ENCODE results near the gene VWA5A. TPM values are rescaled to one million over a fixed set of nuclear protein-coding genes. Genes with fewer than 3 reads are reported as not detected.

The VWA5A gene
- total RNA-seq, 4 donors from 2014 or later = 14.1 to 46.1 (median 20.4) TPM

DNA sequence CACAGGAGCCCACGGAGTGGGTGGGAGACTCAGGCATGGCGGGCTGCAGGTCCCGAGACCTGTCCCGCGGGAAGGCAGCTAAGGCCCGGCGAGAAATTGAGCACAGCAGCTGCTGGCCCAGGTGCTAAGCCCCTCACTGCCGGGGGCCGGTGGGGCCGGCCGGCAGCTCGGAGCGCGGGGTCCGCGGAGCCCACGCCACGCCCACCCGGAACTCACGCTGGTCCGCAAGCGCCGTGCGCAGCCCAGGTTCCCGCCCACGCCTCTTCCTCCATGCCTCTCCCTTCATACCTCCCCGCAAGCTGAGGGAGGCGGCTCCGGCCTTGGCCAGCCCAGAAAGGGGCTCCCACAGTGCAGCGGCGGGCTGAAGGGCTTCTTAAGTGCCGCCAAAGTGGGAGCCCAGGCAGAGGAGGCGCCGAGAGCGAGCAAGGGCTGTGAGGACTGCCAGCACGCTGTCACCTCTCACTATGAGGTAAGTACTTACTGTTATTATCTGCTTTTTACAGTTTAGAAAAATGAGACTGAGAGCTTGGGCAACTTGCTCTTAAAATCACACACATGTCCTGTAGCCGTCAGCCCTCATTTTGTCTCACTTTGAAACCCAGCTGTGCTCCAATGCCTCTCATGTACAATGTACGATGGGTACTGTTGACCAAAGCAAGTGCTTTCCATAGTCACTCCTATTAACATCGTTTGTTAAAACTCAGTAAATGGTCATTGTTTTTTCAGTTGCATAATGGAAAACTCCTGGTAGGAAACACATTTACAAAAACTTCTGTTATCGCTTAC, 55.7 kb downstream of the VWA5A start:
- TF ChIP-seq, protein P1, sequence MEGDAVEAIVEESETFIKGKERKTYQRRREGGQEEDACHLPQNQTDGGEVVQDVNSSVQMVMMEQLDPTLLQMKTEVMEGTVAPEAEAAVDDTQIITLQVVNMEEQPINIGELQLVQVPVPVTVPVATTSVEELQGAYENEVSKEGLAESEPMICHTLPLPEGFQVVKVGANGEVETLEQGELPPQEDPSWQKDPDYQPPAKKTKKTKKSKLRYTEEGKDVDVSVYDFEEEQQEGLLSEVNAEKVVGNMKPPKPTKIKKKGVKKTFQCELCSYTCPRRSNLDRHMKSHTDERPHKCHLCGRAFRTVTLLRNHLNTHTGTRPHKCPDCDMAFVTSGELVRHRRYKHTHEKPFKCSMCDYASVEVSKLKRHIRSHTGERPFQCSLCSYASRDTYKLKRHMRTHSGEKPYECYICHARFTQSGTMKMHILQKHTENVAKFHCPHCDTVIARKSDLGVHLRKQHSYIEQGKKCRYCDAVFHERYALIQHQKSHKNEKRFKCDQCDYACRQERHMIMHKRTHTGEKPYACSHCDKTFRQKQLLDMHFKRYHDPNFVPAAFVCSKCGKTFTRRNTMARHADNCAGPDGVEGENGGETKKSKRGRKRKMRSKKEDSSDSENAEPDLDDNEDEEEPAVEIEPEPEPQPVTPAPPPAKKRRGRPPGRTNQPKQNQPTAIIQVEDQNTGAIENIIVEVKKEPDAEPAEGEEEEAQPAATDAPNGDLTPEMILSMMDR (IDR thresholded peaks at IDR 0.05; ENCODE audit: low read depth) = no peak

DNA sequence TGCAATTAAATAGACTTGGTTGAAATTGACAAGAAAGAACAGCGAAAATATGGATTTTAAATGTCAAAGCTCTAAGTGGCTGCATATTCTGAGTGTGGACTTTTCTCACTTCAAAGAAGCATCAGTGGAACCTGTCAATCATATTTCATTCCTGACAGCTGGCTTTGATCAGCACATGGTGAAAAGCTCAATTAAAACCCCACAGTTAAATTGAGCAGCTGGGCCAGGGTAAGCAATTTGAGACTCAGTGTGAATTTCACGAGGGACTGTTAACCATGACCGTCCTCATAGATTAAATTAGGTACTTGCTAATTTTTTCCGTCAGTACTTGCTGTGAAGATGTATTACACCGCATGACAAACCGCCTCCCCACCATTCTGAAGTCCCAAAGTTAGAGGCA, 56.9 kb downstream of the VWA5A start:
- TF ChIP-seq, protein P1 (IDR thresholded peaks at IDR 0.05; ENCODE audit: low read depth) = no peak

DNA sequence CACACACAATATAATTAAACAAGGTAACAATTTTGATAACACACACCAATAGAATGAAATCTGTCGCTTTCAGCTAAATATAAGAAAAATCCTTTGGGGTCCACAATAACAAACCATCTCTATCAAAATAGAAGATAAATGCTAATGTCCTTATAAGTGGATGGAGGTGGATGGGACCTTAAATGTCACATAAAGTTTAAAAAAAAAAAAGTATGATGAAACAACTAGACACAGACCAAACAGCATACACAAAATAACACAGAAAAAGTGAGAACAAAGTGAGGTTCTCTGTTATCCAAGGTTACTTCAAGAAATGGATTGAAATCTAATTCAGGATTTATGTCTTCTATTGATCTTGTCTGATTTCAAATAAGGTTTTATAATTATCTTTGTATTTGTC, 57.3 kb downstream of the VWA5A start:
- TF ChIP-seq, protein P1 (IDR thresholded peaks at IDR 0.05; ENCODE audit: low read depth) = no peak

DNA sequence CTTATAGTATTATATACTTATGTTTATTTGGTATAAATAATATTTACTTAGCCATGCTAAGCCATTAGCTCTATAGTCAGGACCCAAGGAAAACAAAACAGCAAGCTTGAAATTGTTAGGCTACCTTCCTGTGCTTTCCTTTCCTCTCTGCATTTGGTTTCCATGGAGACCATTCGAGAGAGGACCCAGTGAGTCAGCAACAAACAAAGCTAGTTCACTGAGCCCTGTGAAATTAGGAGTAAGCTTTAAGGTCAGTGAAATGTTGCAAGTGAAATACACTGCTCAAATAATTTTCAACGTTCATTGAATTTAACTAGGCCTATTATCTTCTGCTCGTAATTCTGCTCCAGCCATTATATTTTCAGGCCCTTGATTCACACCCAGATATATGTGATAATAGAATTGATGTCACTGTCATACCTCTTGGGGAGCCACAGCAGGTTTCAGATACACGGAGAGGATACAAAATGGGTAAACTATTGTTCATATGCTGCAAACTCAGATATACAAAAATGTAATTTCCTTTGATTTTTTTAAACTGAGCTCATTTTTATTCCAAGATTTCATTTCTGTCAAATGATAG, 58.8 kb downstream of the VWA5A start:
- TF ChIP-seq, protein P1 (IDR thresholded peaks at IDR 0.05; ENCODE audit: low read depth) = no peak

DNA sequence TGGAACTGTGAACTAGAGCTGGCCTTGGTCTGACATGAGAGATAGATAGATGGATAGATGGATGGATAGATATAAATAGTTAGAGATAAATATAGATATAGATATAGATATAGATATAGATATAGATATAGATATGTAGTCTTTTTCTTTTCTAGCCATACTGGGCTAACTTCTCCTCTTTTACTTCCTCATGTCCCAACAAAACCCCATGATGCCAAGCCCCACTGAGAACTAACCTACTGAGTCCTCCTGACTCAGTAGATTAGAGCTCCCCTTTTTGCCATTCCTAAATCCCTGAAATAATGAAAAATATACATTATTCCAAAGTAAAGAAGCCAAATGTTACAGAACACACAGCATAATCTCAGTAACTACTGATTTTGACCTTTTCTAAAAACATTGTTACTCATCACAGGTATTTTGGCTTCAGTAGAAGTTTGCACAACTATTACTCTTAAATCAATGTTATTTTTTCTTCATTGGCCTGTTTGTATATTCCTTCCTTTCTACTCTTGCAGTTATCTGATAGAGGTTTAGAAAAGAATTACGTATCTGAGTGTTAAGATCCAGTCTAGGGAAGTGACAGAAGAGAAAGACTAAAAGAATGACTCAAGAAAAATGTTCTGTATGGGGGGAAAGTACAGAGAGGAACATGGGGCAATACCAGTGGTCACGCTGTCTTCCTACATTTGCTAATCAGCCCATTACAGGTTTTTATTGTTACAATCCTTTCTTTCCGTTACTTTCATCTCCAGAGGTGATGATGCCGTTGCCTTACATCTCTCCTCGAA, 61.9 kb downstream of the VWA5A start:
- TF ChIP-seq, protein P1 (IDR thresholded peaks at IDR 0.05; ENCODE audit: low read depth) = no peak

DNA sequence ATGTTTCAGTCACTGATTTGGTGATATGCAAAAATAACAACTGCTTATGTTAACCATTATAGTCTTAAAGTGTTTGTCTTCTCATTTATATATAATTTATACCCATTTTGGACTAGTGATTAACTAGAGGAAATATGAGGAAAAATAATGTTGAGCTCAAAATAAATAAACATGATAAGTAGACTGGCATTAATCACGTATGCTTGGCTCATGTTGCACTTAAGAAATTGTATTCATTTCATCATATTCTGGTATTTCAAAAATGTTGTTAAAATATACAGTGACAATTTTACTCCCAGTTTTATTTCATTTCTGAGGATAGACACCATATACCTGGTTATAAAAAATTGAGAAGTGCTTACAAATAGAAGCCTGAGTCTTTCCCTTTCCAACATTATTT, 64.1 kb downstream of the VWA5A start:
- TF ChIP-seq, protein P1 (IDR thresholded peaks at IDR 0.05; ENCODE audit: low read depth) = no peak

DNA sequence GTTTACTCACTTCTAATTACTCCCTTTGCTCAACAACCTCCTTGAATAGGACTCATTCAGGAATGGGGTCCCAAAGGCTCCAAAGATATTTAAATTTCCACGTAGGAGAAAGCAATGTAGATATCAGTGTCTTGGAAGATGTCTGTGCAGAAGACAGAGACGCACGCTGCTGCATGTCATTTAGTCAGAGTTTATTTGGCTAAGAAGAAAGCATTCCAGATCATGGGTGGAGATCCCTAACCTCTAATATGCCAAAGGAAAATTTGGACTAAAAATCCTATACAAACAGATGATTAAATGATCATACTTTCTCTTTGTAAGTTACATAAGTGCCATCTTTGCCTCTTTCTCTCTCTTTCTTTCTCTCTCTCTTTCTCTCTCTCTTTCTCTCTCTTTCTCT, 67.8 kb downstream of the VWA5A start, which contains the start of gene OR10D3:
Gene OR10D3 (plus strand): TSS at position 278 of the 400 bp plus-strand sequence. CDS start 1,925 bp downstream, outside the sequence.
- TF ChIP-seq, protein P1 (IDR thresholded peaks at IDR 0.05; ENCODE audit: low read depth) = no peak
